IPS-11a (cell line): ENCODE results near the gene C22orf15.

Experiments used
- H3K4me3 ChIP-seq: one replicate; pipeline ENCODE4 v1.5.1; 2013; ENCODE audit warnings: low read depth, low read length, control low read depth

The C22orf15 gene

GRCh38 chr22:23750714-23751440 lies 11.9 kb upstream of the C22orf15 start, which contains the start of gene ZNF70:
TSS of gene ZNF70 (minus strand) at chr22:23751112. CDS start at chr22:23745140, 5,972 bp downstream.
- peak within 1 kb of the TSS; percentile 62 for H3K4me3 ChIP-seq

DNA sequence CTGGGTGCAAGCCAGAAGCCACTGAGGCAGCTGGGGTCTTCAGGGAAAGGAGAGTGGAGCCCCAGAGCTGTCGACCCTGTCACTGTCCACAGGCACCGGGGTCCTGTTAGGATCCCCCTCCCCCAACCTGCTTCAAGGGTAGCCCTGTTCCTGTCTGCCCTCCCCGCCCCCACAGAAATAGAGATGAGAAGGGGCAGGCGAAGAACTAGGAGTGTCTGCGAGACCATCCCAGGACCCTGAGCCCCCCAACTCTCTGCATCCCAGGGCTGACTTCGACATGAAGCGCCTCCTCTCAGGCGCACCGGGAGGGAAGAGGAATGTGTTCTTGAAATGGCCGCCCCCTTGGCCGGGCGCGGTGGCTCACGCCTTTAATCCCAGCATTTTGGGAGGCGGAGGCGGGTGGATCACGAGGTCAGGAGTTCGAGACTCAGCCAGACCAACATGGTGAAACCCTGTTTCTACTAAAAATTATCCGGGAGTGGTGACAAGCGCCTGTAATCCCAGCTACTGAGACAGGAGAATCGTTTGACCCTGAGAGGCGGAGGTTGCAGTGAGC lies 11.3 kb upstream of the C22orf15 start:
- peak overlapping the region; percentile 52 for H3K4me3 ChIP-seq

GRCh38 chr22:23752090-23752691 lies 10.6 kb upstream of the C22orf15 start:
- no peak overlapping the region for H3K4me3 ChIP-seq

DNA sequence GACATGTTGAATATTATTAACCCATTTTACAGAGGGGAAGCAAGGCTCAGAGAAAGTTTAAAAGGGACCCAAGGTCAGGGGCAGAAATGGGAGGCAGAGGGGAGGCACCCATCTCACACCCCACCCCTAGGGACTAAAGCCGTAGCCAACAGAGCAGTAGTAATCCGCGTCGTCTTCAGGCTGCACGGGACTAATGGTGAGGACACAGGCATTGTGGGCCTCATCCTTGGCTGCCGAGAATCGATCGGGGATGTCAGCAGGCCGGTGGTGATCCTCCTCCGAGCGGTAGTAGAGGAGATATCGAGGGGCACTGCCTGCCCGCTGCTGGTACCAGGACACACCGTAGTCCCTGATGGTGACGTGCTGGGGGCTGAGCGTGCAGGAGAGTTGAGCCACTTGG lies 10.0 kb upstream of the C22orf15 start:
- no peak overlapping the region for H3K4me3 ChIP-seq

DNA sequence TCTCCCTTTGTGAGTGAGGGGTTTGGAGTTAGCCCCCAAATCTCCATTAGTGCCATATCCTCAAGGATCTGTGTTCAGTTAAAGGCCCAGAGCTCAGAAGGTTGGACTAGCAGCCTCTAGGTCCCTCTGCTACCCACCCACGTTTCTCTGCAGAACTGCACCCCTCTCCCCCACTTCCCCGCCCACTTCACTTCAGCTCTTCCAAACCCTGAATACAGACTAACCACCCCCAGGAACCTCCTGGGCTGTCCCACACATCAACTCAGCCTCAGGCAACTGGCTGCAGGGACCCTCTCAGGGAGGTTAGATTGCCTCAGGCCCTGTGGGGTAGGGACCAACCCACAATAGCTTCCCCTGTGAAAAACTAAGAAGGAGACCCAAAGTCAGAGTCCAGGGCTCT lies 9.4 kb upstream of the C22orf15 start:
- H3K4me3 ChIP-seq, result no peak overlapping the region

DNA sequence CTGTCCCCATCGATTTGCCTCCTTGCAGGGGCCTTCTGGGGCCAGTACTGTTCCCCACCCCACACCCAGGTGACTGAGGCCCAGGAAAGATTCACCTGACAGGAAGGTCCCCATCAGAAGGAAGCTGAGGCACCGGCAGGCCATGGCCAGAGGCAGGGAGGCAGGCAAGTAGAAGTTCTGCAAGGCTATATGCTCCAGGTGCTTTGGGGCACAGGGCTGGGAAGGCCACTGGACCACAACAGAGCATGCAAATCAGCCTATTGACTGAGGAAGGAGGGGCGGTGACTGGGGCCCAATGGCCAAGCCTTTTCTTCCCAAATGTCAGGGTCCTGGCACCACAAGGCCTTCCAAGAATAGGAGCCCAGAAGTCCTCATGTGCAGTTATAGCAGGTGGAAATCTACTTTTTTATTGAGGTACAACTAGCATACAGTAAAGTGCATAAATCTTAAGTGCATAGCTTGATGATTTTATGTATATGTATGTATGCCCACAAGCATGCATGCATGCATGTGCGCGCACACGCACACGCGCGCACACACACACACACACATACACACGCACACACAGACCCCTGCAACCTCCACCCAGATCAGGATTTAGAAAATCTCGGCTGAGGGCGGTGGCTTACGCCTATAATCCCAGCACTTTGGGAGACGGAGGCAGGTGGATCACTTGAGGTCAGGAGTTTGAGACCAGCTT lies 8.4 kb upstream of the C22orf15 start, which contains the start of gene VPREB3:
TSS of gene VPREB3 (minus strand) at position 206 of the 700 bp plus-strand sequence. CDS start at position 144, 62 bp downstream.
- no peak within 1 kb of the TSS for H3K4me3 ChIP-seq

GRCh38 chr22:23754980-23755636 lies 7.7 kb upstream of the C22orf15 start:
- H3K4me3 ChIP-seq, result no peak overlapping the region

DNA sequence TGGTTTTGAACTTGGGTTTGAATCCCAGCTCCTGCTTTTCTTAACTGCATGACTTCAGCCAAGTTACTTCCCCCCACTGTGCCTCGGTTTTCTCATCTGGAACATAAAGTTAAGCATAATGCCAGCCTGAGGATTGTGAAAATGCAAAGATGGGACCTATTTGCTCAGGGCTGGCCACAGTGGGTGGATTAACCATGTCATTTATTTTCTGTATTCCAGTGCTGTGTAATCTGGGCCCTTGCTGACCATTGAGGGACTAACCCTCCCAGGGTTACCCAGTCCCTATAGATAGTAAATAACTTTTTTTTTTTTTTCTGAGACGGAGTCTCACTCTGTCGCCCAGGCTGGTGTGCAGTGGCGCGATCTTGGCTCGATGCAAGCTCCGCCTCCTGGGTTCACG lies 7.1 kb upstream of the C22orf15 start:
- no peak overlapping the region for H3K4me3 ChIP-seq

DNA sequence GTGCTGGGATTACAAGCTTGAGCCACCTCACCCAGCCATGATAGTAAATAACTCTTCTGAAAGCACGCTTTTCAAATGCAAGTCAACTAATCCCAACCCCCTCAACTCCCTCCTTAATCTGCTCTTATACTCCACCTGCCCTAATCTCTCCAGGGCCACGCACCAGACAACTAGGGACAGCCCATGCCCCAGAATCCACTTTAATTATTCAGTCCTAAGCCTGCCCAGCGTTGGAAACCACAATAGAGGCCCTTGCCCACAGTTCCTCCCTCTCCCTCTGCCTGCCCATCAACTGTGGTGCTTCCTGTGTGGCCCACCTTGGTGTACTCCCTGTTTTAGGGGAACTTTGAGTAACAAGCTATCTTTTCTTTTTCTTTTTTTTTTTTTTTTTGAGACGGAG lies 5.9 kb upstream of the C22orf15 start:
- no peak overlapping the region for H3K4me3 ChIP-seq

GRCh38 chr22:23759566-23759965 lies 3.2 kb upstream of the C22orf15 start:
- no peak overlapping the region for H3K4me3 ChIP-seq

GRCh38 chr22:23760056-23760455 lies 2.7 kb upstream of the C22orf15 start:
- H3K4me3 ChIP-seq, result no peak overlapping the region

DNA sequence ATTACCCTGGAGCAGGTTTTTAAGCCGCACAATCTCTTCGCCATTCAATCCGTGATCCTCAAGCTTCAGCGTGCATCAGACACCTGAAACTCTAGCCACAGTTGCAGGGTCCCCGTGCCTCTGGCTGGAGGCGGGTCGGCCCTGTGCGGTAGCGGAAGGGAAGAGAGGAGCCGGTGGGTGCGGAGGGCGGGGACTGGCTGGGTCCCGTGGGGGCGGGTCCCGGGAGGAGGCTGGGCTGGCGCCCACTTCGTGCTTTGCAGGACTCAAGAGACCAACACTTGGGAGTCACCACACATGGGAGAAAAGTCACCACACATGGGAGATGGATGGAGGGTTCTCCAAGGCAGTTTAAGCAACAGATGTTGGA lies 772 bp downstream of the C22orf15 start:
- peak overlapping the region; percentile 18 for H3K4me3 ChIP-seq

DNA sequence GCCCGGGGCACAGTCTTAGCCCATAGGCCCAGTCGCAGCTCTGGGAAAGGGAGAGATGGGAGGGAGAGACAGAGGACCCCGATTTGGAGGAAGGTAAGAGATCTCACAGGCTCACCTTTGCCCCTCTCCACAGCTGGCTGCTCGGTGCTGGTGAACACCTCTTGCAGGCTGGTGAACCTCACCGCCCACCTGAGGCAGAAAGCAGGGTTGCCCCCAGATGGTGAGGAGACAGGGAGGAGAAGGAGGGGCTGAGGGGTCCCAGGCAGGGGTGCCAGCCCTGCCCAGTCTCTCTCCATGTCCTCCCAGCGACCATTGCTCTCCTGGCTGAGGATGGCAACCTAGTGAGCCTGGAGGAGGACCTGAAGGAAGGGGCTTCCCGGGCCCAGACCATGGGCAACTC lies 1.2 kb downstream of the C22orf15 start:
- no peak overlapping the region for H3K4me3 ChIP-seq

GRCh38 chr22:23764899-23765881 lies 2.4 kb downstream of the C22orf15 start:
- no peak overlapping the region for H3K4me3 ChIP-seq

GRCh38 chr22:23767303-23767672 lies 4.5 kb downstream of the C22orf15 start:
- H3K4me3 ChIP-seq, result peak overlapping the region; percentile 67

DNA sequence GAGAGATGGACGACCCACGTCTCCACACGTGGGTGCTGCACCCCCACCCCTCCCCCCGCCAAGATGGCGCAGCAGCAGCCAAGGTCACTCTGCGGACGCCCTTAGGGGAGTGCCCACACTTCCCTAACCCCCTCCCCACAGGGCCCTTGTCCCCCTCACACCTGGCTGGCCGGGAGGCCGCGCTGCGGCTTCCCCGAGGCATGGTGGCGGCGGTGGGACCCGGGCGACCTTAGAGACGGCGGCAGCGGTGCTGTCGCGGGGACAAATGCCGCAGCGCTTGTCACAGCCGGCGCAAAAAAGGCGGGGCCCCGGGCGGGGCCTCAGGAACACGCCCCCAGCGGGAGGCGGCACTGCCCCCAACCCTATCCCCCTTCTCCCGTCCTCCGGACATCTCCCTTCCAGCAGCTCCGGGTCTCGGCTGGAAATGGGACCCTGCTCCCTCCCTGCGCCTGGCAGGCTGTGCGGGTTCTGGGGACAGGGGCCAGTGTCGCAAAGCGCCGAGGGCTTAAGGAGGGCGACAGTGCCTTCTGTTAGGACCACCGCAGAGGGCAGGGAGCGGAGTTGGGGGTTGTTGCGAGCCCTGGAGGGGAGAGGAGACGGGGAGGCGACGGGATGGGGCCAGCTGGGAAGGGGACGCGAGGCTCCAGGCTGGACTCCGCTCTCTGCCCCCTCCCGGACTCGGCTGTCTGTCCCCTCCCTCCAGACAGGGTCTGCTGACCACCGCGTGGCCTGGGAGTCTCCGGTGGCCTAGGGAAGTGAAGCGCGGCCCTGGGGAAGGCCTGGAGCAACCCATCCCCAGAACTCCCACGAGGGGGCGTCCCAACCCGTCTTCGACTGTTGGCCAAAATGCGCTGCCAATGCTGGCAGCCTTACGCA lies 5.1 kb downstream of the C22orf15 start, which contains the start of gene CHCHD10:
TSS of gene CHCHD10 (minus strand) at position 300 of the 876 bp plus-strand sequence. CDS start at position 202, 98 bp downstream.
- peak within 1 kb of the TSS; percentile 67 for H3K4me3 ChIP-seq

DNA sequence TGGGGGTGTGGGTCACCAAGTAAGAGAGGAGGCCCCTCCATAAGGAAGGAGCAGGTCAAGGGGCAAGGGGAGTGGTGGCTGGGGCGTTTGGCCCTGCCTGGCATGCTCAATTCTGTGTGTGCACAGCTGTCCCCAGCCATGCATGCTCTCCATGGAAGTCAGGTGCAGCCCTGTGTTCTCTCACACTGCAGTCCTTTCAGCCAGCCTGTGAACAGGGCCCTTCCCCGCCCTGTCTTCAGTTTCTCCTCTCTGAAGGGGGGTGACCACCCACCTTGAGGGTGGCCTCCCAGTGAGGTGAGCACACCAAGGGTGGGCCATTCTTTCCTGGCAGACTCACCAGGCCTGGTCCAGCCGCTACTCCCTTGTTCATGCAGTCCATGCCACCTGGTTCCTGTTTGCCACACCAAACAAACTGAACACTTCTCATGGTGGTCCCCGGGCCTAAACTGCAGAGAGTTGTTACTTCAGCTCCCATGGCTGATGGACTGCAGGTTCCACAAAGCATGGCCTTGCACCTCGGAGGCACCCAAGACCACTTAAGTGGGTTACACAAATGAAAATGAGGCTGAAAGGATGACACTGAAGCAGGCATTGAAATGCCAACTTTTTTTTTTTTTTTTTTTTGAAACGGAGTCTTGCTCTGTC lies 6.7 kb downstream of the C22orf15 start:
- no peak overlapping the region for H3K4me3 ChIP-seq

- H3K4me3 ChIP-seq, result peak overlapping the region; percentile 17
These were observed 9.5 kb downstream of the C22orf15 start for GRCh38 chr22:23772315-23772648.
